Right lobe of liver (tissue), 4 donors: ENCODE data around the gene BCL2.

ENCODE experiments used
- POLR2A ChIP-seq: fragments of 450-650 bp; IDR thresholded peaks from one replicate; pipeline ENCODE4 v1.6.1; 2017; ENCODE audit warnings: antibody characterized with exemption, mild to moderate bottlenecking
- TF ChIP-seq, protein P1 (sequence below), 4 donors: fragments of 200-600 bp in 3 of 4; fragments of 450-650 bp in 1 of 4; IDR thresholded peaks; one replicate each; pipeline versions ENCODE4 v1.5.1 to v1.8.0; 2016 to 2022; ENCODE audit warnings: antibody characterized with exemption in 4 of 4, mild to moderate bottlenecking in 2 of 4
- donor health status: DM: no; HTN: no; CAD: no.
- donor health status: DM: no; HTN: no; CAD: no.
- donor health status: DM: no; HTN: yes; CAD: no.

DNA sequence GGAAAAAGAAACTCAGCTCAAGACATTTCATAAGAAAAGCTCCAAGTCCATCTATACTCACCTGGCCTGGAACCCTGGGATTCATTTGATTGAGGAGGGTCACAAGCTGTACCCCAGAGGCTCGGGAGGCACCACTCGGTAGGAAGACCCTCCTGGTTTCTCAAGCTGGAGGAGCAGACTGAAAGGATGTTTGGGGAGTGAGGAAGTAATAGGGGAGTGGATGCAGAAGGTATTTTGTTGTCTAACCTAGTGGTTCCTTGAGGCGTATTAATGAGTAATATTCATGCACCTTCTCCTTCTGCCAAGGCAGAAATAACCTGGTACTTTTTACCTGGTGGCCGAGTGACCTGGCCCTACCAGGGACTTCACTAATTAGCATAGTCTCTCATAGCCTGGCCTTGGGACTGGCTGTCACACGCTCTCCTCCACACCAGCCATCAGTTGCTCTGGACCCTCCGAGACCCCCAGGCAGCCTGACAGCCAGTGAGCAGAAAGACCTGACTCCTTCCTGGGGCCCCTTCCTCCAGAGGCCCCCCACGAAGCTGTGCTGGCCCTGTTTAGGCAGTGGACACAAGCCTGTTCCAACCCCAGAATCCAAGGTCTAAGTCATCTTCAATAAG, 161.4 kb downstream of the BCL2 start:
- TF ChIP-seq, protein P1, sequence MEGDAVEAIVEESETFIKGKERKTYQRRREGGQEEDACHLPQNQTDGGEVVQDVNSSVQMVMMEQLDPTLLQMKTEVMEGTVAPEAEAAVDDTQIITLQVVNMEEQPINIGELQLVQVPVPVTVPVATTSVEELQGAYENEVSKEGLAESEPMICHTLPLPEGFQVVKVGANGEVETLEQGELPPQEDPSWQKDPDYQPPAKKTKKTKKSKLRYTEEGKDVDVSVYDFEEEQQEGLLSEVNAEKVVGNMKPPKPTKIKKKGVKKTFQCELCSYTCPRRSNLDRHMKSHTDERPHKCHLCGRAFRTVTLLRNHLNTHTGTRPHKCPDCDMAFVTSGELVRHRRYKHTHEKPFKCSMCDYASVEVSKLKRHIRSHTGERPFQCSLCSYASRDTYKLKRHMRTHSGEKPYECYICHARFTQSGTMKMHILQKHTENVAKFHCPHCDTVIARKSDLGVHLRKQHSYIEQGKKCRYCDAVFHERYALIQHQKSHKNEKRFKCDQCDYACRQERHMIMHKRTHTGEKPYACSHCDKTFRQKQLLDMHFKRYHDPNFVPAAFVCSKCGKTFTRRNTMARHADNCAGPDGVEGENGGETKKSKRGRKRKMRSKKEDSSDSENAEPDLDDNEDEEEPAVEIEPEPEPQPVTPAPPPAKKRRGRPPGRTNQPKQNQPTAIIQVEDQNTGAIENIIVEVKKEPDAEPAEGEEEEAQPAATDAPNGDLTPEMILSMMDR (IDR thresholded peaks at IDR 0.05): no peak
- TF ChIP-seq POLR2A: no peak
